ENCODE measurements around the gene MARCHF9.

The MARCHF9 gene

GRCh38 chr12:57739387-57739786, 15.5 kb upstream of the MARCHF9 start:
- DNase-seq: no peak

GRCh38 chr12:57739914-57740538, 14.9 kb upstream of the MARCHF9 start:
- DNase-seq: no peak

- DNase-seq: peak; percentile 87 to 88
Measured at GRCh38 chr12:57740656-57741412, 14.1 kb upstream of the MARCHF9 start.

DNA sequence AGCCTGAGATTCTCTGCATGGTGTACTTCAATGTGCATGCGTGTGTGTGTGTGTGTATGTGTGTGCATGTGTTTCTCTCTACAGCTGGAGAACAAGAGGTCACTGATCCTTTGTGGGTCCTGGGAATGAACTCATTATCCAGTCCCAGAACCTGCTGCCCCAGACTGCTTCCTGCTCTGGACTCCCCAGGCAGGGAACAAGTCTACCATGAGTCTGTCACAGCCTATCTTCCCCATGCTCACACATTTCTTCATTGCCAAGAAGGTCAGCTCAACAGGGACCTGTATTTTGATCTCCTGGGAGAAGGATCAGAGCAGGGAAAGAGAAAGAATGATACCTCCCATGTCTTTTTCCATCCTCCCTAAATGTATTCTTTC, 13.5 kb upstream of the MARCHF9 start:
- DNase-seq: no peak

DNA sequence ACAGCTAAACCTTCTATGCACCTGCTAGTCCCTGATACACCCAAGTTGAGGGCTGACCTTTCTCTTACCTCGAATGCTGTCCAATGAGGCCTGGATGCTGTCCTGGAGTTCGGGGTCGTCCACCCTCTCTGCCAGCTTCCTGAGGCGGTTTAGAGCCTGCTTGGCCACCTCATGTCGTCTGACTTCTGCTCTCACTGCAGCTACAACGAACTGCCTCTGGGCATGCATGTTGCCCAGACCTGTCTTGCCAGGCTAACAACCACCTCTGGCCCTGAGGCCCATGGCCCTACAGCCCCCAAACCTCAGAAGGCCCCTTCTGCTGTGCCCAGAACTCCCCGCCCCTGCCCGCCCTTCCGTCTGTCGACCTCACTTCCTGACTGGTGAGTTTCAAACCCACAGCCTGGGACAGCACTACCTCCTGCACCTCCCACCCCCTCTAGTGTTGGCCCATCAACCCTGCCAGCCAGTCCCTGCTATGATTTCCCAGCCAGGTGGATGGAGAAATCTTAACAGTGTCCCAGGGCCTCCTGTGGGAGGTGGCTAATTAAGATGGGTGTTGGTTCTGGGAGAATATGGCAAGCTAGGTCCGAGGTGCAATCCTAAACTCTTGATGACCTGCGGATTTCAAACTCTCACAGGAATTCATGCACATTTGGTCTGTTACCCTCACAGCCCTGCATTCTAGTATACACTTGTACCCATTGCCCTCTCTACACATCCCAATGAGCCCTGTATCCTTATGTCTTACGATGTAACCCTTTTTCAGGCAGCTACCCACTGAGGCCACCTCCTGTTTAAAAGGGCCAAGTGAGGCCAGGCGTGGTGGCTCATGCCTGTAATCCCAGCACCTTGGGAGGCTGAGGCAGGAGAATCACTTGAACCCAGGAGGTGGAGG, 12.8 kb upstream of the MARCHF9 start:
- peak; percentile 87 to 88 for DNase-seq

DNA sequence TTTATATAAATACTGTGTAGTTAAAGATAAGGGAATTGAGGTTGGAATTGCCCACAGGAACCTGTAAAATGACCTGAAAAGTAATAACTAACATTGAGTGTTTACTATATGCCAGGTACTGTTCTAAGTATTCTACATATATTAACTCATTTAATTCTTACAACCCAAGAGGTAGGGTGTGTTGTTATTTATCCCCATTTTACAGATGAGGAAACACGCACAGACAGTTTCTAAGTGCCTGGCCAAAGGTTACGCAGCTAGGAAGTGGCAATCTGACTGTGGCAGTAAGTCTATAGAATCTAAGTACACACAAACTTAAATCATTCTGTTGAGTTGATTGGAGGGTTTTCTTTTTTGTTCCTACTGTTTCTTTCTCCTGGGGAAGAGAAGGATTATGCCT, 11.1 kb upstream of the MARCHF9 start:
- no peak for DNase-seq

- DNase-seq: peak; percentile 86
Measured at GRCh38 chr12:57744194-57744776, 10.6 kb upstream of the MARCHF9 start.

DNA sequence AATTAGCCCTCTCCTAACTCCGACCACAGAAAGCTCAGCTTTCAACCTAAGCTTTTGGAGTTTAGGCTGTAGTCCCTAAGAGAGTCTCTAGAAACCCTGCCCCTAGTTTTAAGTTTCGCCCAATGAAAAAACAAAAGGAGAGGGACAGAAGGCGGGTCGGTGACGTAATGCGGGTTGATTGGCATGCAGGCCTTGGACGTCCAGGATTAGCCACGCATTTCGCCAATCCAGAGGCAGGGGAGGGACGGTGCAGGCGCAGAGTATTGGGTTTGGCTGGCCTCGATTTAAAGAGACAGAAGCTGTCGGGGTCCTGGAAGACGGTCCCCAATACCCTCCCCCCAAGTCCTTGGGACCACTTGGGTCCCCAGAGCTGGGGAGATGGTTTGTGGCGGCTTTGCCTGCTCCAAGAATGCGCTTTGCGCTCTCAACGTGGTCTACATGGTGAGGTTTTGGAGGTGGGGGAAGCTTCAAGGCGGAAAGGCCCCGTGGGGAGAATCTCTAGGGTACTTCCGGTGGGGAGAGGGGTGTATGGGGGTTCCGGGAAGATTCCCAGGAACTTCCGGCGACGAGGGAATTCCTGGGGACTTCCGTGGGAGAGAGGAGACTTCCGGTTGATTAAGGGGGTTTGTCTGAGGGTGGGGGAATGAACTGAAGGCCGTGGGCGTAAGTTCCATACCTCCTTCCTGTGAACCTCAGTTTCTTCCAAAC, 10.0 kb upstream of the MARCHF9 start, which contains the start of gene TSPAN31:
TSPAN31 (plus strand) TSS at position 263 of the 708 bp plus-strand sequence; CDS start at position 379, 116 bp downstream.
- DNase-seq: peak; percentile 96 to 97

DNA sequence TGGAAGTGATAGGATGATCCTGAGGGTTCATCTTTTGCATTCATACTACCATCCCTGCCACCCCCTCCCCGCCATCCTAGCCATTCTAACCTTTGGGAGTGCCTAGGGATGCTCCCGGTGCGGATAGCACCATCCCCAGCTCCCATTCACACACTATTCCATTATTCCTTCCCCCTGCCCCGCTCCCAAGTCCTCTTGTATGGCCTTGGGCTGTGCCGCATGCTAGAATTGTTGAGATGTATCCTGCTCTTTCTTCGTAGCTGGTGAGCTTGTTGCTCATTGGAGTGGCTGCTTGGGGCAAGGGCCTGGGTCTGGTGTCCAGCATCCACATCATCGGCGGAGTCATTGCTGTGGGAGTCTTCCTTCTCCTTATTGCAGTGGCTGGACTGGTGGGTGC, 9.4 kb upstream of the MARCHF9 start:
- DNase-seq: no peak

- no peak for DNase-seq
Measured at GRCh38 chr12:57746025-57746424, 8.9 kb upstream of the MARCHF9 start.

GRCh38 chr12:57749061-57749460, 5.8 kb upstream of the MARCHF9 start:
- DNase-seq: no peak

- DNase-seq: no peak
Measured at GRCh38 chr12:57750561-57751431, 4.1 kb upstream of the MARCHF9 start.

GRCh38 chr12:57751432-57751787, 3.5 kb upstream of the MARCHF9 start:
- no peak for DNase-seq

DNA sequence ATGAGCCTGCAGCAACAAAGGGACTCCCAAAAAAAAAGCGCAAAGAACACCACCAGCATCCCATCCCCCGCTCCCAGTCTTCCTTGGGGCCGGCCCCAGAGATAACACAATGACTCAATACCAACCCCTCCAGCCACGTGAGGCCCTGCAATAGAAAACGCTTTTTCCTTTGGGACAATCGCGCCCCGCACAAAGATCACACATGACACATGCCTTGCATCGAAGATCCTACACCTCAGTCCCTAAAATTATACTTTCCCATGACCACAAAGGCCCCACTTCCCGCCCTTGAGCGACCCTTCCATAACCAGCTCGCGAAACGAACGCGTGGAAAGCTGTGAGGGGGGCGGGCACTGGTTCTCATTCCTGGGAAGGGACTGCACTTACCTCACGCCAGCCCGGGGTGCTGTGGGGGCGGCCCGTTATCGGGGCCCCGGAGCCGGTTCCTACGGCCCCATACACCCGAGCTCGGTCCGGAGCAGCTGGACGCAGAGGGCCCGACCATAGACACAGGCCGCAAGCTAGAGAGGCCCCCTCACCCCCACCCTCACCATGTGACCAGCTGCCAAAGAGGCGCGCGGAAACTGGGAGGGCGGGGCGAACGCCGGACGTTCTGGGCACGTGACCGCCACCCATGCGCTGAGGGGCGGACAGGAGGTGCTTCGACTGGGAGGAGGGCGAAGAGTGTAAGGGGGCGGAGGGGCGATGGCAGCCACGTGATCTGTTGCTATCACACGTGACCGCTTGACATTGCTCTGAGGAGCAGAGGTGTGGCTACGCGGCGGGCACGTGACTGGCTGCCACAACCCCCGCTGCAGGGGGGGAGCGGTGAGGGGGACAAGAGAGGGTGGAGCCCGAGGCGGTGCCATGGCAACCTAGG, 2.9 kb upstream of the MARCHF9 start, which contains the start of gene CDK4:
CDK4 (minus strand) TSS at position 523 of the 880 bp plus-strand sequence. CDS start 593 bp downstream, outside the sequence.
- peak; percentile 99 to 100 for DNase-seq

GRCh38 chr12:57752668-57753000, 2.3 kb upstream of the MARCHF9 start:
- no peak for DNase-seq

DNA sequence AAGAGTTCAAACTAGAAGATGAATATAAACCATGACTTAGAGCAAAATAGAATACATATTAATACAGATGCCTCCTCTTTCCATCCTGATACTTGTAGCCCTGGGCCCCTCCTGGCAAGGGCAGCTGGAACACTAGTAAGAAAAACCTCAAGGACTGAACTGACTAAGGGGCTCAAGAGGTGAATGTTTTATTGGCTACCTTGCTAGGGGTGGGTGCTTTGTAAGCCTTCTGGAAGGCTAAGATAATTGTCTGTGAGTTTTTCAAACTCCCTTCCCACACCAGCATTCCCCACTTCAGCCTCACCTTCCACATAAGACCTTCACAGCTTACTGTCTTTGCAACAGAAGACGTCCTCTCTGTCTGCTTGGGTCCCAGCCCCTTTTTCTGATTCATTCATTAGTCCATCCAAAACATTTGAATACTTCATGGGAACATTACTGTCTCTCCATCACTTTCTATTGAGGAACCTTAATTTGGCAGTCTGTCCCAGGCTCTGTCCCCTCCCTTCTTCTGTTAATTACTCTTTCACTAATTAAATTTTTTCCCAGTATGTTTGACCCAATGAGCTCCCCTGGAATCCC, 1.1 kb upstream of the MARCHF9 start:
- no peak for DNase-seq

DNA sequence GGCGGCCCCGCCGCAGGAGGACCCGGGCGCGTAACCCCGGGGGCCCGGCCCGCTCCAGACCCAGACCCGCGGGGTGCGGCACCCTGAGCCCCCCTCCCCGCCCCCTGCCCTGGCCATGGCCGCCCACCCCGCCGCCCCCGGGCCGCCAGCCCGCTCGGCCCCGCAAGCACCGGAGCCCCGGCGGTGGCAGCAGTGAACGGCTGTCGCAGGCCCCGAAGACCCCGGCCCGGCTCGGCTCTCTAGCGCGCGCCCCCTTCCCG, 221 bp downstream of the MARCHF9 start:
- DNase-seq: no peak

- DNase-seq: peak; percentile 47 to 54
Measured at GRCh38 chr12:57755454-57756372, 810 bp downstream of the MARCHF9 start.
